Measurements from ENCODE around the gene ALDOC. TPM values are rescaled to one million over a fixed set of nuclear protein-coding genes. Genes with fewer than 3 reads are reported as not detected.

The ALDOC gene
- total and polyA plus RNA-seq, 2 of the 13 experiments (the other 11 are each of a cell fraction or from before 2014, with no cell fraction given) = 15.4 to 60.9 TPM

- DNase-seq (ENCODE audit: low spot score) (no peak), FAIRE-seq (no peak), ATAC-seq (no peak)
- no TSS peak for BruUV-seq (replicated peaks)
- intact Hi-C loops (cut with micrococcal nuclease; ENCODE audit: unreplicated experiment) = no loop called here
- no peak overlapping the region for H3K27ac ChIP-seq (ENCODE audit: extremely low read length, insufficient read depth, low read length)
- no peak overlapping the region for H3K4me3 ChIP-seq (replicated peaks in 1 of 3; ENCODE audit: insufficient read depth in 1 of 3, low read depth in 2 of 3, low read length in 3 of 3)
- ChIA-PET POLR2A (no interaction called here), CTCF (ENCODE audit: low intra/inter-chr PET ratio, low total read pairs) (no interaction called here)
- WGBS (ENCODE audit: low lambda C conversion rate) = 95% methylated on average over 3 of the region's 3 CpGs
- H3K9ac ChIP-seq (ENCODE audit: insufficient read depth, low read depth, low read length) = no peak overlapping the region
- H3K4me1 ChIP-seq (ENCODE audit: insufficient read depth, low read length) = peaks cover 35% of the 10 kb centered on the region
- peaks cover under 1 to 21% of the 10 kb centered on the region in 2 experiments; a peak in 3 of 5 replicates for H3K36me3 ChIP-seq (replicated peaks in 1 of 2; ENCODE audit: control insufficient read depth in 1 of 2, insufficient read depth in 2 of 2, low read length in 2 of 2)
- H3K9me3 ChIP-seq (ENCODE audit: low read length) = no peaks in the 10 kb centered on the region
- no peak overlapping the region for H3K4me2 ChIP-seq (ENCODE audit: low read depth, low read length)
- H3K79me2 ChIP-seq (ENCODE audit: insufficient read depth, low read length) = peaks cover 14% of the 10 kb centered on the region
- H3K27me3 ChIP-seq (ENCODE audit: control insufficient read depth in 1 of 2, insufficient read depth in 2 of 2, low read length in 2 of 2) = no peaks in the 10 kb centered on the region
- H2AFZ ChIP-seq (ENCODE audit: low read length) = no peak overlapping the region
- in situ Hi-C loops (cut with HindIII; ENCODE audit: extremely low pct_ligation_motif_present, low pct_unique_long_range_greater_than_20kb) = no loop called here
- H4K20me1 ChIP-seq (ENCODE audit: insufficient read depth, low read length) = no peaks in the 10 kb centered on the region
- TF ChIP-seq ZNF10 (CRISPR knock-in tag; IDR thresholded peaks at IDR 0.05; ENCODE audit: borderline replicate concordance, low read depth) (no peak), SKIL (CRISPR knock-in tag; IDR thresholded peaks at IDR 0.05; ENCODE audit: borderline replicate concordance) (no peak), CHD2 (IDR thresholded peaks at IDR 0.05; ENCODE audit: low read depth, low read length) (no peak), NFKB2 (CRISPR knock-in tag; IDR thresholded peaks at IDR 0.05; ENCODE audit: borderline replicate concordance) (no peak), ZNF678 (CRISPR knock-in tag; IDR thresholded peaks at IDR 0.05) (no peak), ZFYVE20 (CRISPR knock-in tag; IDR thresholded peaks at IDR 0.05; ENCODE audit: borderline replicate concordance, low read depth) (no peak), PAX8 (CRISPR knock-in tag; IDR thresholded peaks at IDR 0.05; ENCODE audit: borderline replicate concordance) (no peak), HNF1A (IDR thresholded peaks at IDR 0.05; ENCODE audit: low read depth) (no peak), HNF1A (CRISPR knock-in tag; IDR thresholded peaks at IDR 0.05; ENCODE audit: borderline replicate concordance) (no peak), GRHL1 (CRISPR knock-in tag; conservative IDR thresholded peaks at IDR 0.05) (no peak), ZNF670 (CRISPR knock-in tag; IDR thresholded peaks at IDR 0.05; ENCODE audit: borderline replicate concordance) (no peak), HMGA1 (CRISPR knock-in tag; conservative IDR thresholded peaks at IDR 0.05) (no peak), MXD3 (CRISPR knock-in tag; IDR thresholded peaks at IDR 0.05) (no peak), NKX3-1 (CRISPR knock-in tag; IDR thresholded peaks at IDR 0.05) (no peak), TARDBP (CRISPR knock-in tag; IDR thresholded peaks at IDR 0.05) (no peak), NAIF1 (CRISPR knock-in tag; IDR thresholded peaks at IDR 0.05; ENCODE audit: borderline replicate concordance) (no peak), LBX2 (CRISPR knock-in tag; IDR thresholded peaks at IDR 0.05; ENCODE audit: borderline replicate concordance) (no peak)
Measured at GRCh38 chr17:28567604-28568003, 9.1 kb downstream of the ALDOC start.
